Fibroblast of the aortic adventitia (primary cell): Measurements from ENCODE around the gene MGAT1. TPM values are rescaled to one million over a fixed set of nuclear protein-coding genes. Genes with fewer than 3 reads are reported as not detected.
"Not testable (repeated sequence)": the region's sequence is repeated elsewhere in the genome, so short reads cannot be mapped to it uniquely, and the experiment has no call there.

Experiments
- DNase-seq: peaks from one replicate; pipeline ENCODE4 v3.0.0-alpha.2; 2010; ENCODE audit warnings: low read depth
- H3K4me3 ChIP-seq: 2 replicates; pipeline ENCODE4 v1.5.1; 2011; ENCODE audit warnings: low read depth, mild to moderate bottlenecking, control low read depth, low read length, moderate library complexity
- total RNA-seq: library from RNA; depleted of rRNA; stranded (reverse); fragments of >200 nt; gene quantifications from 2 replicates; pipeline ENCODE4 v1.2.3, GENCODE V29; 2012; ENCODE audit warnings: low replicate concordance
- TF ChIP-seq, protein P1 (sequence below): IDR thresholded peaks from 2 replicates; pipeline ENCODE4 v1.5.1; 2011; ENCODE audit warnings: mild to moderate bottlenecking, low read length, control low read depth, inconsistent platforms; ENCODE audit not compliant: insufficient read depth

The MGAT1 gene
- total RNA-seq, 1 donor = 79.4 TPM

DNA sequence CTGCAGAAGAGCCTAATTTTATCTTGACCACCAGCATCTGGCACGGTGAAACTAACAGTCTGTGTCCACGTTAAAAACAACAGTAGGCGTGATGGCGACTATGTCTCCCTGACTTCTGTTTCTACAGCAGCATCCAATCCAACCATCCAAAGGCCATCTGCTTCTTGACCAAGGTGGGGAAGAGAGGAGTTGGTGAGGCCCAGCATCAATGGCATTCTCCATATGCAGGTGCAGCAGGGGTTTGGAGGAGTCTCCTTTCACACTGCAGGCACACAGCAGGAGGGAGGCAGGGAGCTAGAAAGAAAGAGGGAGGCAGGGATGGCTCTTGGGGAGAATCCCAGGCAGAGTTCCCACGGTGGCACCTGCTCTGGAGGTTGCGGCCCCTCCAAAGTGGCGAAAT lies 27.0 kb downstream of the MGAT1 start:
- H3K4me3 ChIP-seq = no peak overlapping the region
- no peak for DNase-seq
- TF ChIP-seq, protein P1, sequence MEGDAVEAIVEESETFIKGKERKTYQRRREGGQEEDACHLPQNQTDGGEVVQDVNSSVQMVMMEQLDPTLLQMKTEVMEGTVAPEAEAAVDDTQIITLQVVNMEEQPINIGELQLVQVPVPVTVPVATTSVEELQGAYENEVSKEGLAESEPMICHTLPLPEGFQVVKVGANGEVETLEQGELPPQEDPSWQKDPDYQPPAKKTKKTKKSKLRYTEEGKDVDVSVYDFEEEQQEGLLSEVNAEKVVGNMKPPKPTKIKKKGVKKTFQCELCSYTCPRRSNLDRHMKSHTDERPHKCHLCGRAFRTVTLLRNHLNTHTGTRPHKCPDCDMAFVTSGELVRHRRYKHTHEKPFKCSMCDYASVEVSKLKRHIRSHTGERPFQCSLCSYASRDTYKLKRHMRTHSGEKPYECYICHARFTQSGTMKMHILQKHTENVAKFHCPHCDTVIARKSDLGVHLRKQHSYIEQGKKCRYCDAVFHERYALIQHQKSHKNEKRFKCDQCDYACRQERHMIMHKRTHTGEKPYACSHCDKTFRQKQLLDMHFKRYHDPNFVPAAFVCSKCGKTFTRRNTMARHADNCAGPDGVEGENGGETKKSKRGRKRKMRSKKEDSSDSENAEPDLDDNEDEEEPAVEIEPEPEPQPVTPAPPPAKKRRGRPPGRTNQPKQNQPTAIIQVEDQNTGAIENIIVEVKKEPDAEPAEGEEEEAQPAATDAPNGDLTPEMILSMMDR = no peak

DNA sequence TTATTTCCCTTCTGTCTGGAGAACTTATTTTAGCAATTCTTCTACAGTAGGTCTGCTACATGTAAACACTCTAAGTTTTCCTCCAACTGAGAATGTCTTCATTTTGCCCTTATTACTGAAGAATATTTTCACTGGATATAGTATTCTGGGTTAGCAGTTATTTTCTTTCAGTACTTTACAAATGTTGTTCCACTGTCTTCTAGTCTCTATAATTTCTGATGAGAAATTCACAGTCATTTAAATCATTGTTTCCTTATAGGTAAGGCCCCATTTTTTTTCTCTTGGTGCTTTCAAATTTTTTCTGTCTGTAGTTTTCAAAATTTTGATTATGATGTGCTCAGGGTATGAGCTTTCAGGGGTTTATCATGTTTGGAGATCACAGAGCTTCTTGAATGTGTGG lies 30.8 kb downstream of the MGAT1 start:
- H3K4me3 ChIP-seq = no peak overlapping the region
- no peak for DNase-seq
- TF ChIP-seq, protein P1 = no peak

DNA sequence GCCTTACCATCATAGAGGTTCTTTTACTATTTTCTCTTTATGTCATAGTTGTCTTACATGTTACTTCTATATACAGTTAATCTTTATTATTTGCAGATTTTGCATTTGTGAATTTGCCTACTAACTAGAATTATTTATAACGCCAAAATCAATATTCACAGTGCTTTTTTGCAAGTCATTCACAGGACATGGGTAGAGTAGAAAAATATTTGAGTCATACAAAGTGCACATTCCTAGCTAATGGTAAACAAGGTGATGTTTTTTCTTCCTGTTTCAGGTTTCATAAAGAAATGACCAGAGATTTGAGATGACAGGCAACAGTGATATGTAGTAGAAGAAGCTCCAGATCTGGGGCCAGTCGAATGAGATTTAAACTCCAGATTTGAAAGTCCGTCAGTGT lies 32.8 kb downstream of the MGAT1 start:
- H3K4me3 ChIP-seq = no peak overlapping the region
- TF ChIP-seq, protein P1 = no peak
- DNase-seq = no peak

DNA sequence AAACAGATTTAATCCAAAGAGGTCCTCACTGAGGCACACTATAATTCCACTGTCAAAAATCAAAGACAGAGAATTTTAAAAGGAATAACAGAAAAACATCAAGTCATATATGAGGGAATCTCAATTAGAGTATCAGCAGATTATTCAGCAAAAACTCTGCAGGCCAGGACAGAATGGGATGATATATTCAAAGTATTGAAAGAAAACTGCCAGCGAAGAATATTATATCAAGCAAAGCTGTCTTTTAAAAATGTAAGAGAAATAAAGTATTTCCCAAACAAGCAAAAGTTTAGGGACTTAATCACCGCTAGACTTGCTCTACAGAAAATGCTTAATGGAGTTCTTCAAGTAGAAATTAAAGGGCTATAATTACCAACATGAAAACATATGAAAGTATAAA lies 47.0 kb downstream of the MGAT1 start:
- no peak for DNase-seq
- no peak overlapping the region for H3K4me3 ChIP-seq
- TF ChIP-seq, protein P1 = no peak

DNA sequence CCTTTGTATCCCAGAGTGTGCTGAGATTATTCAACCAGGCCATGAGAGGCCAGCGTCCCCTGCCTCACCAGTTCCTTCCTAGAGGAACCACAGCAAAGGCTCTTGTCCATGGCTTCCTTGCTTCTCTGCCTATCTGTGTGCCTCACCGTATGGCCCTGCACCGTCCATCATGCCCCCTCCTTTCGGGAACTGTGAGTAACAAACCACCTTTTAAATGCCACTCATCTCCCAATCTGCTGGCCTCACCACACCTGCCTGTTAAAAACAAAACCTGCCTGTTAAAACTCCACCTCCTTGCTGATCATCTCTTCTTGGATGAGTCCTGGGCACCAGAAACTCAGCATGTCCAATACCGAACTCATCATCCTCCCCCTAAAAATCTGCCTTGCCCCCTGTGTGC lies 58.4 kb downstream of the MGAT1 start:
- DNase-seq = no peak
- TF ChIP-seq, protein P1 = no peak
- no peak overlapping the region for H3K4me3 ChIP-seq

DNA sequence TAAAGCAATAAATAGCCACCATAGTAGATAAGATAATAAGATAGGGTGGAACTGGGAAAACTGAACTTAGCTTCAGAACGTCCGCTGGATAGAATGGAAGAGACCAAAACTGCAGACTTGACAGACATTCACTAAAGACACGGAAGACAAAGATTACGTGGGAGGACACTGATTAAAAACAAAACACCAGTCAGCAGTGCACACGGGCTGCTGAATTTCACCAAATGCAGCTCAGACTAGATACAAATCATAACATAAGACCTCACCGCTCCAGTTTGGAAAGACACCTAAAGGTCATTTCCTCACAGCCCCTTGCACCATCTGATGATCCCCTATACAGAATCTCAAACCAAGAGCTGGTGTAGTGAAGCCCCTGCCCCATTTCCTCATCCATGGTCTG lies 59.9 kb downstream of the MGAT1 start:
- TF ChIP-seq, protein P1 = no peak
- H3K4me3 ChIP-seq = no peak overlapping the region
- DNase-seq = no peak

DNA sequence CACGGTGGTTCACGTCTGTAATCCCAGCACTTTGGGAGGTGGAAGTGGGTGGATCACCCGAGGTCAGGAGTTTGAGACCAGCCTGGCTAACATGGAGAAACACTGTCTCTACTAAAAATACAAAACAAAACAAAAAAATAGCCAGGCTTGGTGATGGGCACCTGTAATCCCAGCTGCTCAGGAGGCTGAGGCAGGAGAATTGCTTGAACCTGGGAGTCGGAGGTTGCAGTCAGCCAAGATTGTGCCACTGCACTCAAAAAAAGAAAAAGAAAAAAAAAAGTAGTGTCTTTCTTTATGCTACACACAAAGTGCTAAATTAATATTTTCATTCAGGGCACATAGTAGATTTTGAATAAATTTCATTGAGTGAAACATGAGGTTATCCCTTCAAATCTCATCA lies 61.7 kb downstream of the MGAT1 start:
- H3K4me3 ChIP-seq, DNase-seq: not testable (repeated sequence)
